Measurements from ENCODE around the gene MEGF6. TPM values are rescaled to one million over a fixed set of nuclear protein-coding genes. Genes with fewer than 3 reads are reported as not detected.

The MEGF6 gene
- total RNA-seq, 4 donors from 2014 or later, result 0.88 to 69.0 (median 36.9) TPM

GRCh38 chr1:3444736-3445135, 166.6 kb downstream of the MEGF6 start:
- Histone ChIP-seq H3K27ac (no peak overlapping the region), H3K27me3 (no peaks in the 10 kb centered on the region), H3K4me1 (no peaks in the 10 kb centered on the region), H3K36me3 (no peaks in the 10 kb centered on the region), H3K4me3 (no peak overlapping the region), H3K9me3 (peaks cover 0 to 3% of the 10 kb centered on the region in 2 donors)
- no peak for DNase-seq
- TF ChIP-seq CTCF (IDR thresholded peaks at IDR 0.05), result no peak
- intact Hi-C loops (cut with DNase I; ENCODE audit: low total_unique reads), result no loop called here

DNA sequence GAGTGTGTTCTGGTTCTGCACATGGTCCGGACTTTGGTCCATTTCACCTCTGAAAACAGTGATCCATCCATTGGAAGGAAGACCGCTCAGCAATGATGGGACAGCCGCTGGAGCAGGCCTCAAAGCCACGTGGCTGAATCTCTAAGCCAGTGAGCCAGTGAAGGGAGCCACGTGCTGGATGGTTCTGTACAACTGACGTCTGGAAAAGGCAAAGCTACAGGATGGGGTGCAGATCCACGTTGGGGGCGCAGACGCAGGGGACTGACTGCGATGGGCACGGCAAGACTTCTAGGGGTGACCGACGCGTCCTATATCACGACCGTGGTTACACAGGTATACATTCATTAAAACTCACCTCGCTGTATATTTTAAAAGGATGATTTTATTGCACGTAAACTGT, 167.0 kb downstream of the MEGF6 start:
- no peak for DNase-seq

GRCh38 chr1:3443807-3444206, 167.5 kb downstream of the MEGF6 start:
- Histone ChIP-seq H3K27ac (no peak overlapping the region), H3K4me1 (no peaks in the 10 kb centered on the region), H3K36me3 (no peaks in the 10 kb centered on the region), H3K27me3 (no peaks in the 10 kb centered on the region), H3K4me3 (no peak overlapping the region), H3K9me3 (peaks cover 0 to 3% of the 10 kb centered on the region in 2 donors)
- no peak for DNase-seq
- intact Hi-C loops (cut with DNase I; ENCODE audit: low total_unique reads), result no loop called here
- no peak for TF ChIP-seq CTCF (IDR thresholded peaks at IDR 0.05)
- TF ChIP-seq POLR2A (IDR thresholded peaks at IDR 0.05), result no peak

More for the DNA sequence above, 167.0 kb downstream of the MEGF6 start:
- Histone ChIP-seq H3K27ac (no peak overlapping the region), H3K36me3 (no peaks in the 10 kb centered on the region), H3K4me1 (no peaks in the 10 kb centered on the region), H3K9me3 (peaks cover 0 to 3% of the 10 kb centered on the region in 2 donors), H3K27me3 (no peaks in the 10 kb centered on the region), H3K4me3 (no peak overlapping the region)
- TF ChIP-seq POLR2A (IDR thresholded peaks at IDR 0.05) (no peak), CTCF (IDR thresholded peaks at IDR 0.05) (no peak)
- intact Hi-C loops (cut with DNase I; ENCODE audit: low total_unique reads), result no loop called here

DNA sequence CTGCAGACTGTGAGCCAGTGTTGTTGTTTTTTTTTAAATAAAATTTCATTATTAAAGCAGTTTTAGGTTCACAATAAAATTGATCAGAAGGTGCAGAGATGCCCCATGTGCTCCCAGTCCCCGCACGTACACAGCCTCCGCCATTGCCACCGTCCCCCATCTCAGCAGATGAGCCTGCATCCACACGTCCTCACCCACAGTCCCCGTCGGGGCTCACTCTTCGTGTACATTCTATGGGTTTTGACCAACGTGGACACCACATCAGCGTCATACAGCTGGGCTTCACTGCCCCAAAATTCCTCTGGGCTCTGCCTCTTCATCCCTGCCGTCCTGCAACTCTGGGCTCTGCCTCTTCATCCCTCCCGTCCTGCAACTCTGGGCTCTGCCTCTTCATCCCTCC, 168.4 kb downstream of the MEGF6 start:
- H3K4me1 ChIP-seq, result no peaks in the 10 kb centered on the region
- no peaks in the 10 kb centered on the region for H3K36me3 ChIP-seq
- no peaks in the 10 kb centered on the region for H3K27me3 ChIP-seq
- H3K9me3 ChIP-seq, result peaks cover 0 to 2% of the 10 kb centered on the region in 2 donors
- DNase-seq, result no peak
- intact Hi-C loops (cut with DNase I; ENCODE audit: low total_unique reads), result no loop called here
- TF ChIP-seq POLR2A (IDR thresholded peaks at IDR 0.05) (no peak), CTCF (IDR thresholded peaks at IDR 0.05) (no peak)
- no peak overlapping the region for H3K4me3 ChIP-seq
- H3K27ac ChIP-seq, result no peak overlapping the region

GRCh38 chr1:3442331-3442730, 169.0 kb downstream of the MEGF6 start:
- Histone ChIP-seq H3K27me3 (no peaks in the 10 kb centered on the region), H3K4me1 (no peaks in the 10 kb centered on the region), H3K27ac (no peak overlapping the region), H3K4me3 (no peak overlapping the region), H3K9me3 (no peaks in the 10 kb centered on the region), H3K36me3 (no peaks in the 10 kb centered on the region)
- intact Hi-C loops (cut with DNase I; ENCODE audit: low total_unique reads), result no loop called here
- no peak for TF ChIP-seq POLR2A (IDR thresholded peaks at IDR 0.05)
- no peak for TF ChIP-seq CTCF (IDR thresholded peaks at IDR 0.05)
- DNase-seq, result no peak

Data from uterus (tissue), 4 donors.